CD4-positive, alpha-beta T cell treated with Interleukin-10 for 1 hour (primary cell): ENCODE data around the gene TMEM184A.

Experiments used
- DNase-seq: peaks from one replicate; pipeline ENCODE4 v3.0.0-alpha.2; 2020

Gene TMEM184A

DNA sequence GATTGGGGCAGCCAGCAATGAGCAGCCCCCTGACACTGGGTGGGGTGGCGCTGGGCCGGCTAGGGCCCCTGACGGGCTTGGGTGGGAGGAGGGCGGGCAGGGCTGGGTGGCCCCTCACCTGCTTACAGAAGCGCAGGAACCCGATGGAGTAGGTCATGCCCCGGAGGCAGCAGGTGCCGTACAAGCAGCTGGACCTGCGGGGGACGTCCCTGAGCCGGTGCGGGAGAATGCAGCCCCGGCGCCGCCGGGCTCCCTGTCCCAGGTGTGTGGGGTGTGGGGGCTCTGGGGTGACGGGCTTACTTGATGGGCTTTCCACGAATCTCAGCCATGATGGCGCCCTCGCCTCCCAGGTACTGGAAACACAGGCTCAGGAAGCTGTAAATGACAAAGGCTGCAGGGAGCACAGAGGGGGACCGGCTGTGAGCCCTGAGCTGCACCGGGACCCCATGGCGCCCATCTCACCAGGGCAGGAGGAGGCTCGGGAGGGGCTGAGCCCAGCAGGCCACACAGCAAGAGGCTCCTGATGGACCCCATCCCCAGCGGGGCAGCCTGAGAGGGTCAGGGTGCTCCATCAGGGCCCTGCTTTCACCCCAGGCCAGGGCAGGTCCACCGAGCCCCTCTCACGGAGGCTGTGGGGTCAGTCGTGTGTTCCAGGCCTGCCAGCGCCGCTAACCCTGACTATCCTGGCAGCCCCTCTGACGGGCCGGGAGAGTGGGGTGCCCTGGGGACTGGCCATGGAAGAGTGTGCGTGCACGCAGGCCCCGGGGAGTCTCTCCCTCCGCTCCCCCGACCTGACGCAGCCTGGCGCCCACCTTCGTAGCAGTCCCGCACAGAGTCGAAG is 5.8 kb downstream of the TMEM184A start:
- no peak for DNase-seq

- no peak for DNase-seq
Measured at GRCh38 chr7:1549357-1550004, 6.5 kb downstream of the TMEM184A start.

DNA sequence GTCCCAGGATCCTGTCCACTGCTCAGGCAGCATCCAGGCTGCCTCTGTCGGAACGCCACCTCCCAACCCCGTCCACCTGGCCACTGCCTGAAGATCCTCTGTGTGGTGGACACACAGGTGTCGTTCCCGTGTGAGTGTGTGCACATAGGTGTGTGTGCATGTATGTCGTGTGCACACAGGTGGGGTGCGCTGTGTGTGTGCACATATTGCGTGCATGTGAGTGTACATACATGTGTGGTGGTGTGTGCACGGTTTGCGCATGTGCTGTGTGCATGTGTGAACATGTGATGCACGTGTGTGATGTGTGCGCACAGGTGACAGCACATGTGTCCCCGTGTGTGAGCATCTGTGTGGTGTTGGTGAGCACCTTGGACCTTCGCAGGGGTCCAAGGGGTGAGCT is 7.1 kb downstream of the TMEM184A start:
- DNase-seq, result no peak

DNA sequence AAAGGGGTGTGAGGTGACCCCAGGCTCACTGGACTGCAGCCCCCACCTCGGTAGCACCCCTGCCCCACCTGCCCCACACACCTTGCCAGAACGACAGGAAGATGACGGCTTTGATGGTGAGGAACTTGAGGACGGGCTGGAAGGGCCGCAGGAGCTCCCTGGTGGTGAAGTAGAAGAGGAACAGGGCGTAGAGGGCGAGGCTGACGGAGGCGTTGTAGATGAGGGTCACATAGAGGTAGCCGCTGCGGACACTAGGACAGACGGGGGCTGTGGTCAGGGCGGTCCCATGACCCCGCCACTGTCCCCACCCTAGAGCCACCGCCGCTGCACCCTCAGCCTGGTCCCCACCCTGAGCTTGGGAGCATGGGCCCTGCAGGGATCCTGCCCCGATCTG is 7.6 kb downstream of the TMEM184A start:
- DNase-seq, result no peak

DNA sequence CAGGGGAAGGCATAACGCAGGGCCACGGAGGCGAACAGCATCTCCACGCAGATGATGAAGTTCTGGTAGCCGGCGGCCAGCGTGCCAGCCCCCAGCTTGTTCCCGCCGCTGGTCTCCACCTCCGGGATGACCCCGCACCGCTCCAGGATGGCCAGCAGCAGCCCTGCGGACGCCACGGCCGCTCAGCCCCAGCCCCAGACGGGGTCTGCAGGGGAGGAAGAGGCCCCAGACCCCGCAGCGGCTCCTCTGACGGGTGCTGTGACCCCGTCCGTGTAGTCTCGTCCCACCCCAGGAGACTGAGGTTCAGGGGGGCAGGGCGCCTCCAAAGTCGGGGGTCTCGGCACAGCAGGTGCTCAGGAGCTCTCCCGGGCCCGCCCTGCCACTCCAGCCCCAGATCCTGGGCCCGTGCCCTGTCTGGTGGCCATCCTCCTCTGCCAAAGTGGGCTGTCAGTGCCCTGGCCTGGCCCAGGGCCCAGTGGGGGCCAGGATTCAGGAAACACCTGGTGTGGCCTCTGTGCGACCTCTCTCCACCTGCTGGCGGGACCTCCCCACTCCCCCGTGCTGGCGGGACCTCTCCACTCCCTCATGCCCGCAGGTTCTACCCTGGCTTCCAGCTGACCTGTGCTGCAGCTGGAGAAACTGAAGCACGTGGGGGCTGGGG is 8.1 kb downstream of the TMEM184A start:
- DNase-seq, result no peak

DNA sequence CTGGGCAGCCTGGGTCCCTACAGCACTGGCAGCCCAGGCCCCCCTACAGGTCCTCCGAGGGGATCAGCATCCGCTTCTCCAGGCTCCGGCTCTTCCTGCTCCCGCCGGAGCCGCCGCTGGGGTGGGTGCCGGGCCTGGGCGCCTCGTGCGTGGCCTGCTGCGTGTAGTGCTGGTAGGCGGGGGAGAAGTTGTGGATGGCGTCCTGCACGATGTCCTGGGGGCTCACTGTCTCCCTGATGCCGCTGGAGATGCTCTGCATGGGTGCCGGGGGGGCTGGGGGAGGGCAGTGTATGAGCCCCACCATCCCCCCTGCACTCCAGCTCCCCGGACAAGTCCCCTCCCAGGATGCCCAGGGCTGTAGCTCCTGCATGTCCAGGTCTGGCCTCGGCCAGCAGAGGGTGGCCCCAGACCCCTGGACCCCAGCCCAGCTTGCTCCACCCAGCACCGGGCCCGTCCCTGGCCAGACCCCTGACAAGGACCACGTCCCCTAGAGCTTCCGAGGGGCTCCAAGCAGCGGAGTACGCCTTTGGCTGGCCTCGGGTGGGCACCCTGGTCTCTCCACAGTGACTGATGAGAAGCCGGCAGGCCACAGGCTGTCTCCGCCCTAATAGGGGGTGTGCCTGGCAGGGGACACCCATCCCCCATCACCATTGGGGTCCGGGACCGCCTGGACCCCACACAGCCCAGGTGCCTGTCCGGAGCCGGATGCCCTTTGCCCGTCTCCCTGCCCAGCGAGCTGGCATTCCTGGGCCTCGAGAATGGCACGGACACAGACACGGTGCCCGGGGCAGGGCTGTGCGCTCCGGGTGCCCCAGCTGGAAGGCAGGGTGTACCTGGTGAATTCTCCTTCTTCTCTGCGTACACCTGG is 8.9 kb downstream of the TMEM184A start:
- DNase-seq, result no peak

- no peak for DNase-seq
Measured at GRCh38 chr7:1546274-1546908, 9.6 kb downstream of the TMEM184A start.

GRCh38 chr7:1545417-1546246 is 10.4 kb downstream of the TMEM184A start:
- DNase-seq, result no peak

- DNase-seq, result no peak
Measured at GRCh38 chr7:1544896-1545416, 11.0 kb downstream of the TMEM184A start.

DNA sequence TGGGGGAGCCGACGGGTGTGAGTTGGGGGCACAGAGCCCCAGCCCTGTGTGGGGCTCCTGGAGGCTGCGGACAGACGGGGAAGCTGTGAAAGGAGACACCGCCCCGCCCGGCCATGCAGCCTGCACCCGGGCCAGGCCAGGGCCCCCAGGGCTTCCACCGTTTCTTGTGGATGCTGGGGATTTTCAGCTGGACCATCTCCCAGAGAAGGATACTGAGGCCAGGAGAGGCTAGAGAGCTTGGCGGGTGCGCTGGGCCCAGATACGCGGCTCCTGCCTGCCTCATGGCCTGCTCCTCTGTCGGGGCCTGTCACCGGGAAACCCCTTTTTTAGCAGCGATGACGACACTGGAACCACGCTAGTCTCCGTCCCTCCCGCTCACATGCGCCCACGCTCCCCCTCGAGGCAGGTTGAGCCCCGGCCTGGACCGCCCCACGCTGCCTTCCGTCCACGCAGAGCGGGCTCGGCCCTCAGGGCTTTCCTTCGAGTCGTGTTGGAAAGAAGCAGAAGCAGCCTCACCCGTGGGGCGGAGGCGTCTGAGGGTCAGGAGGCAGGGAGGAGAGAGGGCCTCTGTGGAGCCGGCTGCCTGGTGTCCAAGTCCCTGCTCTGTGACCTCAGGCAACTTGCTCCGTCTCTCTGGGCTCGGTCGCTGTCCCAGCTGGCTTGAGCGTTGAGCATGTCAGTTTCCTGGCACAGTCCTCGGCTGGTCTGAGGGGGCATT is 11.7 kb downstream of the TMEM184A start:
- no peak for DNase-seq

DNA sequence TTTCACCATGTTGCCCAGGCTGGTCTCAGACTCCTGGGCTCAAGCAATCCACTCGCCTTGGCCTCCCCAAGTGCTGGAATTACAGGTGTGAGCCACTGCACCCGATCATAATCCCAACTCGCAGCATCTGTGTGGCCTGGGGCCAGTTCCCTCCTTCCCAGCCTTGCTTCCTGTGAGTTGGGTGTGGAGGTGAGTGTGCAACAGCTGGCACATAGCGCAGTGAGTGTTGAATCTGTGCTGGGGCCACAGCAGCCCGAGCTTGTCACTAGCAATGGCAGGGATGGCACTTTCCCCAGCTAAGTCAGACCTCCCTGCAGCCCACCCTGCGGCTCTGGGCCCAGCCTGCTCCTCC is 12.2 kb downstream of the TMEM184A start:
- no peak for DNase-seq

- DNase-seq, result no peak
Measured at GRCh38 chr7:1542841-1543747, 12.9 kb downstream of the TMEM184A start.

GRCh38 chr7:1542329-1542728 is 13.7 kb downstream of the TMEM184A start:
- DNase-seq, result no peak

- no peak for DNase-seq
Measured at GRCh38 chr7:1541431-1542162, 14.4 kb downstream of the TMEM184A start.

- DNase-seq, result no peak
Measured at GRCh38 chr7:1540776-1541271, 15.2 kb downstream of the TMEM184A start.

DNA sequence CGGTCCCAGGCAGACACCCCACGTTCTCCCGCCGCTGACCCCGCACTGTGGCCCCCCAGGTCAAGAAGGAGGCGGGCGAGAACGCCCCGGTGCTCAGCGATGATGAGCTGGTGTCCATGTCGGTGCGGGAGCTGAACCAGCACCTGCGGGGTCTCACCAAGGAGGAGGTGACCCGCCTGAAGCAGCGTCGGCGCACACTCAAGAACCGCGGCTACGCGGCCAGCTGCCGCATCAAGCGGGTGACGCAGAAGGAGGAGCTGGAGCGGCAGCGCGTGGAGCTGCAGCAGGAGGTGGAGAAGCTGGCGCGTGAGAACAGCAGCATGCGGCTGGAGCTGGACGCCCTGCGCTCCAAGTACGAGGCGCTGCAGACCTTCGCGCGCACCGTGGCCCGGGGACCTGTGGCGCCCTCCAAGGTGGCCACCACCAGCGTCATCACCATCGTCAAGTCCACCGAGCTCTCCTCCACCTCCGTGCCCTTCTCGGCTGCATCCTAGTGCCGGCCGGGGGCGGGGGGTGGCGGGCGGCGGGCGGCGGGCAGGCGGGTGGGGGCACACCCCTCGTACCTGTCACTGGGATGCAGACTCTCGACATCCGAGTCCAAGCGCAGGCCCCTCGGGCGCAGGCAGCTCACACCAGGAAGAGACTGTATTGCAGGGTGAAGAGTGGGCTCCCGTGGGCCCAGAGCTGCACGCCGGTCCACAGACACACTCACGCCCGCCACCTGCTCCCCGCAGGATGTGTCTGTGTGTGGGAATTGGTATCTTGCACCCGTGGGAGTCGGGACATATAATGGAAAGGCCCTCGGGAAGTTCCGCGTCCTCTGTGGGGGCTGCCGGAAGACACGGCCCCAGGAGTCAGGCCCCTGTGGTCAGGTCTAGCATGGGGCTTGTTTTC is 15.9 kb downstream of the TMEM184A start:
- DNase-seq, result no peak

GRCh38 chr7:1539181-1539881 is 16.7 kb downstream of the TMEM184A start:
- no peak for DNase-seq
